GM12878 (cell line): ENCODE data around the gene MEOX1. TPM values are rescaled to one million over a fixed set of nuclear protein-coding genes. Genes with fewer than 3 reads are reported as not detected.

ENCODE experiments used
- ATAC-seq: fragments of 200-7000 bp; cut with Tn5 transposase; 3 replicates; pipeline ENCODE4 v1.9.1; 2020; ENCODE audit warnings: mild to moderate bottlenecking, moderate library complexity
- BruUV-seq: library from RNA; stranded (reverse); fragments of 400-500 nt; replicated peaks from 2 replicates; lab custom pipeline; 2021; lab: Mats Ljungman, UMichigan
- CTCF ChIA-PET: fragments of 300-600 bp; sonication (Branson Sonifier 250); formaldehyde crosslinking; extraction: SDS; loops from one replicate; lab custom pipeline; 2021; ENCODE audit warnings: inconsistent platforms; lab: Yijun Ruan, JAX
- POLR2A ChIA-PET: fragments of 350-600 bp; formaldehyde crosslinking; extraction: SDS; loops from one replicate; lab custom pipeline; 2021; ENCODE audit warnings: inconsistent platforms; lab: Charles Lee
- RAD21 ChIA-PET: fragments of 300-600 bp; sonication (Branson Sonifier 250); formaldehyde crosslinking; loops from one replicate; lab custom pipeline; 2023; ENCODE audit warnings: antibody characterized with exemption; ENCODE audit not compliant: unreplicated experiment; lab: Charles Lee
- SMC1A ChIA-PET: fragments of 300-600 bp; sonication (Branson Sonifier 250); formaldehyde crosslinking; loops from one replicate; lab custom pipeline; 2023; ENCODE audit not compliant: unreplicated experiment, uncharacterized antibody; lab: Charles Lee
- DNase-seq: peaks from one replicate; pipeline ENCODE4 v3.0.0-alpha.2; 2011; ENCODE audit warnings: low read depth, low spot score
- FAIRE-seq: peaks from 3 replicates; lab custom pipeline; 2011; peaks lifted over from hg19 to GRCh38; lab: Jason Lieb, UNC
- H2AFZ ChIP-seq: 2 replicates; pipeline ENCODE4 v1.6.0; 2011; ENCODE audit warnings: low read depth, low read length, control low read depth; ENCODE audit not compliant: control insufficient read depth
- H3K27ac ChIP-seq: 2 replicates; pipeline ENCODE4 v1.5.1; 2011; ENCODE audit warnings: control low read depth; ENCODE audit not compliant: control insufficient read depth, insufficient read depth
- H3K27me3 ChIP-seq, 2 experiments: replicated peaks in 1 of 2; 2 replicates each; pipeline versions ENCODE4 v1.6.0 to v1.6.1; 2011; ENCODE audit warnings: low read length in 1 of 2; ENCODE audit not compliant: control insufficient read depth in 2 of 2, insufficient read depth in 2 of 2
- H3K36me3 ChIP-seq, 2 experiments: 2 replicates each; pipeline ENCODE4 v1.5.1; 2011; ENCODE audit warnings: low read length in 1 of 2; ENCODE audit not compliant: control insufficient read depth in 2 of 2, insufficient read depth in 2 of 2
- H3K4me1 ChIP-seq: 2 replicates; pipeline ENCODE4 v1.6.1; 2011; ENCODE audit warnings: mild to moderate bottlenecking, low read length, moderate library complexity, mixed read lengths; ENCODE audit not compliant: control insufficient read depth, insufficient read depth
- H3K4me2 ChIP-seq: 2 replicates; pipeline ENCODE4 v1.6.0; 2011; ENCODE audit warnings: control low read depth; ENCODE audit not compliant: control insufficient read depth, insufficient read depth
- H3K4me3 ChIP-seq: fragments of 200-600 bp; sonication (generic); 2 replicates; pipeline ENCODE4 v1.5.1; 2016
- H3K79me2 ChIP-seq: 2 replicates; pipeline ENCODE4 v1.6.0; 2011; ENCODE audit warnings: low read length; ENCODE audit not compliant: control insufficient read depth, insufficient read depth
- H3K9ac ChIP-seq: 2 replicates; pipeline ENCODE4 v1.8.0; 2011; ENCODE audit warnings: low read length, control low read depth, mixed read lengths; ENCODE audit not compliant: control insufficient read depth, insufficient read depth
- H3K9me3 ChIP-seq: replicated peaks from 3 replicates; pipeline ENCODE4 v1.5.1; 2011; ENCODE audit warnings: mild to moderate bottlenecking, low read length; ENCODE audit not compliant: control insufficient read depth, insufficient read depth
- H4K20me1 ChIP-seq: 2 replicates; pipeline ENCODE4 v1.6.0; 2011; ENCODE audit not compliant: control insufficient read depth, insufficient read depth
- CTCF ChIP-seq, 3 experiments: IDR thresholded peaks in 2 of 3; conservative IDR thresholded peaks in 1 of 3; 2 replicates each; pipeline ENCODE4 v1.5.1; 2011; ENCODE audit warnings: low read depth in 3 of 3, low read length in 3 of 3, mild to moderate bottlenecking in 3 of 3, control low read depth in 2 of 3, moderate library complexity in 2 of 3, inconsistent platforms in 1 of 3, mixed read lengths in 1 of 3; ENCODE audit not compliant: control insufficient read depth in 2 of 3, insufficient read depth in 1 of 3; ENCODE audit errors: extremely low read depth in 1 of 3
- FOXM1 ChIP-seq: IDR thresholded peaks from 2 replicates; pipeline ENCODE4 v1.6.1; 2012; ENCODE audit warnings: low read depth, mild to moderate bottlenecking, inconsistent platforms, low read length, moderate library complexity
- HCFC1 ChIP-seq: fragments of 150-350 bp; IDR thresholded peaks from 2 replicates; pipeline ENCODE4 v1.6.1; 2014; ENCODE audit warnings: low read length
- IKZF2 ChIP-seq, 2 experiments: fragments of 450-650 bp; IDR thresholded peaks; 2 replicates each; pipeline ENCODE4 v1.6.1; 2017; ENCODE audit warnings: mild to moderate bottlenecking in 2 of 2, moderate library complexity in 2 of 2
- IRF4 ChIP-seq: IDR thresholded peaks from 2 replicates; pipeline ENCODE4 v1.6.1; 2011; ENCODE audit warnings: low read depth, low read length
- RELA ChIP-seq: fragments of 450-650 bp; IDR thresholded peaks from 2 replicates; pipeline ENCODE4 v1.8.0; 2014; ENCODE audit warnings: borderline replicate concordance; ENCODE audit not compliant: partially characterized antibody
- SP1 ChIP-seq: IDR thresholded peaks from one replicate; pipeline ENCODE4 v1.6.1; 2011; ENCODE audit warnings: low read depth, low read length
- STAT1 ChIP-seq: fragments of 450-650 bp; conservative IDR thresholded peaks from 2 replicates; pipeline ENCODE4 v1.6.1; 2014; ENCODE audit warnings: antibody characterized with exemption, mild to moderate bottlenecking
- TCF12 ChIP-seq: IDR thresholded peaks from 2 replicates; pipeline ENCODE4 v1.6.1; 2011; ENCODE audit warnings: low read depth, mild to moderate bottlenecking, low read length
- ZBTB40 ChIP-seq: fragments of 450-650 bp; IDR thresholded peaks from 2 replicates; pipeline ENCODE4 v1.6.1; 2016; ENCODE audit warnings: mild to moderate bottlenecking, moderate library complexity, borderline replicate concordance
- ZNF207 ChIP-seq: fragments of 450-650 bp; IDR thresholded peaks from 2 replicates; pipeline ENCODE4 v1.6.1; 2014; ENCODE audit warnings: antibody characterized with exemption, mild to moderate bottlenecking, borderline replicate concordance
- ZNF622 ChIP-seq: fragments of 450-650 bp; IDR thresholded peaks from 2 replicates; pipeline ENCODE4 v1.6.1; 2017; ENCODE audit warnings: mild to moderate bottlenecking, inconsistent platforms
- WGBS: methylation state at CpG from one replicate; pipeline ENCODE4 v1.1.6; 2016; ENCODE audit warnings: low lambda C conversion rate; ENCODE audit not compliant: insufficient replicate concordance, insufficient coverage; ENCODE audit errors: missing lambda C conversion rate; 5-methylcytosine and 5-hydroxymethylcytosine counted together
- in situ Hi-C: fragments of 300-500 bp; cut with MboI; formaldehyde crosslinking; loops from 9 replicates; pipeline ENCODE4 v1.14.3; 2018; ENCODE audit warnings: mixed read lengths
- intact Hi-C: fragments of 100-400 bp; cut with micrococcal nuclease; formaldehyde crosslinking; loops from one replicate; pipeline ENCODE4 v1.14.2; 2022; ENCODE audit not compliant: unreplicated experiment
- polyA plus RNA-seq, 11 experiments: library from polyadenylated mRNA; depleted of rRNA in 4 of 11; unstranded in 6 of 11; stranded (reverse) in 5 of 11; fragments of >200 nt; fragmentation: Nextera tagmentation in 4 of 11; fragmentation: Illumina TruSeq in 1 of 11; extraction: Ambion mirVana in 4 of 11; extraction: Trizol in 1 of 11; gene quantifications; 1 replicate in 1 of 11; 2 replicates in 10 of 11; pipeline versions ENCODE4 v1.2.1 to v1.2.3, GENCODE V29; 2011 to 2016; ENCODE audit warnings: inconsistent platforms in 2 of 11, missing spikeins in 2 of 11, low read depth in 1 of 11
- total RNA-seq, 4 experiments: library from RNA; depleted of rRNA in 3 of 4; stranded (reverse); fragments of >200 nt in 3 of 4; fragmentation: Illumina TruSeq in 1 of 4; extraction: Trizol in 1 of 4; gene quantifications; 2 replicates each; pipeline versions ENCODE4 v1.2.1 to v1.2.3, GENCODE V29; 2013 to 2021

MEOX1 gene
- total and polyA plus RNA-seq, 10 of the 15 experiments (the other 5 are each of a cell fraction or from before 2014, with no cell fraction given): 0.19 to 9.4 (median 0.46) TPM

- no TSS peak for BruUV-seq
- CTCF ChIA-PET: interaction anchor here (1.2 kb wide), 1 partner anchor 10 kb away, joined by 3 read pairs; no protein-coding TSS in a partner anchor
- 70% methylated on average over 4 of the region's 4 CpGs for WGBS
- Histone ChIP-seq H3K36me3 (no peaks in the 10 kb centered on the region), H3K4me1 (peaks cover 3% of the 10 kb centered on the region), H3K4me3 (no peak overlapping the region), H3K4me2 (no peak overlapping the region), H3K9ac (no peak overlapping the region), H4K20me1 (no peaks in the 10 kb centered on the region), H3K79me2 (no peaks in the 10 kb centered on the region), H3K9me3 (no peaks in the 10 kb centered on the region), H2AFZ (no peak overlapping the region), H3K27ac (no peak overlapping the region), H3K27me3 (no peaks in the 10 kb centered on the region; a peak in 2 of 4 replicates)
- RAD21 ChIA-PET: no interaction called here
- ATAC-seq: no peak
- POLR2A ChIA-PET: no interaction called here
- in situ Hi-C loops: no loop called here
- SMC1A ChIA-PET: no interaction called here
- intact Hi-C loops: no loop called here
- FAIRE-seq: no peak
- TF ChIP-seq HCFC1: no peak
- no peak for TF ChIP-seq CTCF (IDR thresholded peaks at IDR 0.05 in 2 of 3, conservative IDR thresholded peaks at IDR 0.05 in 1 of 3; ENCODE audit: control insufficient read depth in 2 of 3, extremely low read depth in 1 of 3, insufficient read depth in 1 of 3, low read depth in 3 of 3, low read length in 3 of 3)
- TF ChIP-seq IRF4: no peak
- TF ChIP-seq IKZF2 (IDR thresholded peaks at IDR 0.05): no peak
- TF ChIP-seq TCF12: no peak
- TF ChIP-seq FOXM1: no peak
- no peak for TF ChIP-seq ZBTB40
- no peak for TF ChIP-seq RELA
- TF ChIP-seq SP1: no peak
- TF ChIP-seq ZNF622: no peak
- no peak for TF ChIP-seq STAT1
- TF ChIP-seq ZNF207: no peak
- DNase-seq: no peak
Observed at GRCh38 chr17:43709210-43709609, 47.5 kb upstream of the MEOX1 start.
